ENCODE data around the gene RILP.

The RILP gene

GRCh38 chr17:1647802-1648171 is 1.9 kb downstream of the RILP start:
- DNase-seq: no peak

GRCh38 chr17:1646199-1646875 is 3.3 kb downstream of the RILP start:
- no peak for DNase-seq

GRCh38 chr17:1645207-1646171 is 4.2 kb downstream of the RILP start, which contains the start of gene SCARF1:
Gene SCARF1, minus strand, starts transcription at chr17:1645732. Its CDS starts 35 bp downstream, at chr17:1645697.
- no peak for DNase-seq

GRCh38 chr17:1644493-1645206 is 5.0 kb downstream of the RILP start:
- DNase-seq: peak; percentile 20

DNA sequence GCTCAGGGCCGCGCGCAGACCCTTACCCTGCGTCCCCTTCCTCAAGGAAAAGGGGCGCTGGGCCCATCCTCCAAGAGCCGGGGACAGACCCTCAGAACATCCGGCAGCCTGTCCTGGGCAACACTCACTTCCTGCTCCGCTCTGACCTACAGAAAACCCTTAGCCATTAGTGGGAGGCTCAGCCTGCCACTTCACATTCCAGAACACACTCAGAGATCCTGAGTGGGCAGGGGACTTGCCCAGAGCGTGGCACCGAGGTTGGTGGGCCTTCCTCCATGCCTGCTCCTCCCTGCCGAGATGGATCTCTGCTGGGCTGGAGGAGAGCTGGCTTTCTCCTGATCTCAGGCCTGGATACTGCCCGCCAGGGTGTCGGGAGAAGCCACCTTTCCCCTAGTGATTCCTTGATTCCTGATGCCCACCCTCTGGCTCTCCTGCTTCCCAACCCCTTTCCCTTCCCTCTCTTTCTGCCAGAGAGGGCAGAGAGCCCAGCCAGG is 5.6 kb downstream of the RILP start:
- no peak for DNase-seq

- DNase-seq: peak; percentile 68
Measured at GRCh38 chr17:1643293-1643998, 6.2 kb downstream of the RILP start.

DNA sequence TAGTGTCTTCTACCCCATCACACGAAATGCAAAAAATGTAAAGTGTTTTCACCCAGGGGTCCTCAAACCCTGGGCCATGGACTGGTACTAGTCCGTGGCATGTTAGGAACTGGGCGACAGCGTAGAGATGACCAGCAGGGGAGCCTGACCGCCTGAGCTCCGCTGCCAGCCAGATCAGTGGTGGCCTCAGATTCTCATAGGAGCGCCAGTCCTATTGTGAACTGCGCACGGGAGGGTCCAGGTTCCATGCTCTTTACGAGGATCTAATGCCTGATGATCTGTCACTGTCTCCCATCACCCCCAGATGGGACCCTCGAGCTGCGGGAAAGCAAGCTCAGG is 8.6 kb downstream of the RILP start:
- no peak for DNase-seq

DNA sequence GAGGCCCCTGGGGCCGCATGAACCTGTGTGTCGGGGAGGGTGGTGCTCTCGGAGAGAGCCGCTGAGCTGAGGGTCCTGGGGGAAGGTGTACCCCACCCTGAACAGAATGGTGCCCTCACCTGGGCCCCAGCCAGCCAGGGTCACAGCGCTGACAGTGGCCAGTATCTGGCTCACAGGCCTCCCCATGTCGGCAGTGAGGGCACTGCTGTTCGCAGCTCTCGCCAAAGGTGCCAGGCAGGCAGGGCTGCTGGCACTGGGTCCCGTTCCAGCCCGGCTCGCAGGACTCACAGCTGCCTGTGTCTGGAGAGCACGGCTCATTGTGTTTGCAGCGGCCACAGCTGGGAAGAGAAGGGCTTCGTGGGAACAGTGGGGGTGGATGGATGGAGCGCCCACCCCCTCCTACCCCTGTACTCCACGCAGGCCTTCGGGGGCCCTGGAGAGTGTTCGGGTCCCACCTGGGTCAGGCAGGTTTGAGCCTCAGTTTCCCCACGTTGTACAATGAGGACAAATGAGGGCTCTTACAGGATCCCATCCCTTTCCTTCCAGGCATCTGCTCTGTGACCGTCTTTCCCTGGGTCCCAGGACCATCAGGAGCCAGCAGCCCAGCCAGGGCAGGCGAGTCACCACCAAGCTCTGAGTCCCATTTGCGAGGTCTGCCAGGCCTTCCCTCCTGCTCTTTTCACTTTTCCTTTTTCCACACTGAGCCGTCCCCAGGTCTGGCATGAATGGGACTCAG is 9.2 kb downstream of the RILP start:
- DNase-seq: no peak

GRCh38 chr17:1639549-1640180 is 10.0 kb downstream of the RILP start:
- no peak for DNase-seq

DNA sequence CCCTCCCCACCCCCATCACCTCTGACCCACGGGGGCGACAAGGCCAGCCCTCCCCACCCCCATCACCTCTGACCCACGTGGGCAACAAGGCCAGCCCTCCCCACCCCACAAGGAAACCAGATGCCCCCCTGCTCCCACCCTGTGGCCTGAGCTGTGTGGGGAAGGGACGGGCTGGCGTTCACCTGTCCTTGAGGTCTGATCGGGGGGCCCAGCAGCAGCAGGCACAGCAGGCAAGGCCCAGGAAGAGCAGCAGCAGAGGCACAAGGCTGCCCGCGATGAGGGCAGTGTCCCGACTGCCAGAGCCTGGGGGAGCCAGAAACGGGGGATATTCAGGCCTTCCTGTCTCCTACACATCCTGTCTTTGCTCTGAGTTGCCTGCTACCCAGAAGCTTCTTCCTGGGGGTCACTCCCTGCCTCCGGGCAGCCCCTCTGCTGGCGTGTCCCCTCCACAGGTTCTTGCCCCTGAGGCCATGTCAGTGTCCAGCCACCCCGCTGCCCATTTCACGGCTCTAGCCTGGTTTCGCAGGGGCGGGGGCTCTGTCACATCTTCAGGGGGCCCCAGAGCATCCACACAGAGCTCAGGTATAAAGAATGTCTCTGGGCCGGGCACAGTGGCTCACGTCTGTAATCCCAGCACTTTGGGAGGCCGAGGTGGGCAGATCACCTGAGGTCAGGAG is 10.9 kb downstream of the RILP start:
- DNase-seq: no peak

DNA sequence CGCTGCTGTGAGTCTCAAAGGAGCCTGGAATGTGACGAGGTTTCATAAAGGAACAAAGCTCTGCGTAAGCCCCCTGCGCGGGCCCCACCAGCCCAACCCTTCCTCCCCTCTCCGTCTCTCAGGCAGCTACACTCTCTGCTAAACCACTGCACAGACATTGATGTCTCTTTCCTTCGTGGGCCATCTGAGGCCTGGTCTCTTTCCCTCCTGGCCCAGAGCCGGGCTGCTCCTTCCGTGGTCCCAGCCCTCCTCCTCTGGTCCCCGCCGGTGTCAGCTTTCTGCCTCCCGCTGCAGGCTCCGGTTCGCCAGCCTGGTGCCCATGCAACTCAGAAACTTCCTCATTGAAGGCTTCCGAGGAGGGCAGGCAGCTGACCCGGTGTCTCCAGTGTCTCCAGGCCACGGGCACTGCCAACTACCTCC is 11.5 kb downstream of the RILP start:
- DNase-seq: no peak

DNA sequence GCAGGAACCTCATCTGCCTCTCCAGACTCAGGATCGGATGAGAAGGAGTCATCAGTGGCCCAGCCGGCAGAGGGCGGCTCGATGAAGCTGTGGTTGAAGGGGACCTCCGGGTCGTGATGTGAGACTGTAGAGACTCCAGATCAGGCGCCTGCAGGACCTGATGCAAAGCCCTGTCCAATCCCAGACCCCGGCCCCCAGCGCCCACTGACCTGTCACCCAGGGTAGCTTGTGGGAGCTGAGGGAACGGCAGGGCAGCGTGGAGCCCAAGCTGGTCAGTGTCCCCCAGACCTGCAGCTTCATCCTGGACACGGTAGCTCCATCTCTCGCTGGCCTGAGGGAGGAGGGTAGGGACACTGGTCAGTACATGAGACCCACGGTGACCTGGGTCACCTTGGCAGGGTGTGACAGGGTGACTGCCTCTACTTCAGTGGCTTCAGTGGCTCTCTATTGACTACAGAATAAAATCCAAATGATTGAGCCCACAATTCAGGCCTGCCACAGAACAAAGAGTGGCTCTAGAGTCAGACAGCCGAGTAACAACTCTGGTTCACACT is 12.9 kb downstream of the RILP start:
- DNase-seq: no peak

GRCh38 chr17:1635675-1636465 is 13.8 kb downstream of the RILP start:
- DNase-seq: no peak

DNA sequence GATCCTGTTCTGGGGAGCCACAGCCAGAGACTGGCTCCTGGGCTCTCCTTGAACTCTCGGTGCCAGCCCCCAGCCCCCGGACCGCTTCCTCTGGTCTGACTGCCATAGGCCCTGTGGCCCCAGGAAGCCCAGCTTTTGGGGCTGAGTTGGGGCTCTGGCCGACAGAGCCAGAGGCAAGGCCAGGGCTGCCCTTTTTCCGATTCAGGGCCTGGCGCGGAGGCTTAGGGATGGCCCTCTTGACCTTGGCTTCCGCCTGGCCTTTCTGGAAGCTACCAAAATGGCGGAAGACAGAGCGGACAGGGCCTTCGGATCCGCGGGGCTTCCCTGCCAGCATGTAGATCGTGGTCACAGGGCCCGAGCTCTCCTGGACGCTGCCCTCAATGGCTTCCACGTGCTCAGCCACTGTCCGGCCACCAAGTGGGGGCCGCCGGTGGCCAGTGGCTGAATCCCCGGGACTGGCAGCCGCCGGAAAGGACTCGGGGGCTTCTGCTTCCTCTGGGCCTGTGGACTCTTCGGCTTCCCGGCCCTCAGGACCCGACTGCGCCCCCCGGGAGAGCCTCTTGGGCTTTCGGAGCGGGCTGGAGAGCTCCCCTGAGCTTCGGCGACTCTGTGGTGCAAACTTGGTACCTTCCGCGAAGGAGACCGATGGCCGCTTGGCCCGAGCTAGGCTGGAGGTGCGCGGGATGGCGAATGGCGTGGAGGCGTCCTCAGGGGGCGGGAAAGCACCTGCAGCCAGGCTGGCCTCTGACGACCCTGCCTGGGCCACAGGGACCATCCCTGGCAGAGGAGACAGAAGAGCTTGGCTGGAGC is 14.6 kb downstream of the RILP start:
- DNase-seq: no peak

DNA sequence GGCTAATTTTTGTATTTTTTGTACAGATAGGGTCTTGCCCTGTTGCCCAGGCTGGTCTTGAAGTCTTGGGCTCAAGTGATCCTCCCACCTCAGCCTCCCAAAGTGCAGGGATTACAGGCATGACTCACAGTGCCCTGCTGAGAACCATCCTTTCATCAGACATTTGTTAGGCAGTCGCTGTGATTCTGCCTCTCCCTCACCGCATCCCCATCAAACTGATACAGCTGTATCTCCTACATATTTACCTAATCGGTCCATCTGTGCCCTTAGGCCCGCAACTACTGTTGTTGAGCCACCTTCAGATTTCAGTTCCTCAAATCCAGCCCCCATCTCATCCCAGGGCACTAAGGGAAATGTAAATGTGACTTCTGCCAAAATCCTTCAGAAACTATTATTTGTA is 19.0 kb downstream of the RILP start:
- DNase-seq: no peak

DNA sequence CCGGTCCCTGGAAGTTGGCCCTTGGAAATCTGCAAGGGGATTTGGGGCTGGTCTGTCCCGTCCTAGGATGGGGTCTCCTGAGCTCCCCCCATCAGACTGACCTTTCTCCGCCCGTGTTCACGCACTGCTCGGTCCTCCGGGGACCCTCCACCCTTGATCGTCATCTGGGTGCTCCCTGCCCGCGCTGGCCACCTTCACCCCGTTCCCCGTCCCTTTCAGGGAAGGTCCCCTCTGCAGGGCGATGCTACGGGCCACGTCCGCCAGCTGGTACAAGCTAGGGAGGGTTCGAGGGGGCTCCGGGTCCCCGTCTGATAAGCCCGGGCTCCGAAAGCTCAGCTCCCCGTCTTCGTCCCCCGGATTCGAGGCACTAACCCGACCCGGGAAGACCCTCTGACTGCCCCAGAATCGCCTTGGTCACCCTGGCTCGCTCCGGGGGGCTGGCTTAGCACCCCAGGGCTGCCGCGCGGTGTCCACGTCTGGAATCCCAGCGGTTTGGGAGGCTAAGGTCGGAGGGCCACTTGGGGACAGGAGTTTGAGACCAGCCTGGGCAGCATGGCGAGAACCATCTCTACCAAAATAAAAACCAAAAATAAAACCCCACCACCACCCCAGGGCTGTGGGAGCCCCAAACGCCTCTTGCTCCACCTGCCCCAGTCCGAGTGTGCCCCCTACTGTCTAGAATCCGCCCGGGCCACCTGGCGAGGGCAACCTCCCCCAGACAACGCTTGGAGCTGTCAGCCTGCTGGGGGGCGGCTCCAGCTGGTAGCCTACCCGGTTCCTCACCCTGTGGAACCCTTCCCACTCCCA is 20.0 kb downstream of the RILP start:
- DNase-seq: peak; percentile 76

GRCh38 chr17:1628856-1629503 is 20.7 kb downstream of the RILP start:
- peak; percentile 90 for DNase-seq

Data from CD4-positive, alpha-beta T cell treated with Interleukin-17A for 4 hours (primary cell).